ENCODE data around the gene TIE1.

GRCh38 chr1:43354936-43355335 lies 54.2 kb downstream of the TIE1 start:
- TF ChIP-seq CTCF (IDR thresholded peaks at IDR 0.05): no peak
- no peak for TF ChIP-seq POLR2A (IDR thresholded peaks at IDR 0.05)
